Cardiac muscle cell (in vitro differentiated cells and primary cell): Measurements from ENCODE around the gene PJVK. TPM values are rescaled to one million over a fixed set of nuclear protein-coding genes. Genes with fewer than 3 reads are reported as not detected.

Experiments
- DNase-seq, 2 donors: peaks; one replicate each; pipeline versions ENCODE4 v3.0.0 to v3.0.0-alpha.2; 2010 to 2017; ENCODE audit warnings: low read depth in 1 of 2, low spot score in 1 of 2
- H3K27ac ChIP-seq: fragments of 200-600 bp; sonication (generic); 2 replicates; pipeline ENCODE4 v1.5.1; 2016
- H3K27me3 ChIP-seq: fragments of 200-600 bp; sonication (generic); 2 replicates; pipeline ENCODE4 v1.6.0; 2016; ENCODE audit warnings: control low read depth
- H3K36me3 ChIP-seq: fragments of 200-600 bp; sonication (generic); 2 replicates; pipeline ENCODE4 v1.5.1; 2016; ENCODE audit warnings: control low read depth
- H3K4me1 ChIP-seq: fragments of 200-600 bp; sonication (generic); 2 replicates; pipeline ENCODE4 v1.8.1; 2017; ENCODE audit warnings: low read depth, mild to moderate bottlenecking, mixed run types
- H3K4me3 ChIP-seq: fragments of 200-600 bp; sonication (generic); 2 replicates; pipeline ENCODE4 v1.5.1; 2016; ENCODE audit warnings: mild to moderate bottlenecking
- H3K9me3 ChIP-seq: fragments of 200-600 bp; sonication (generic); 2 replicates; pipeline ENCODE4 v1.5.1; 2017; ENCODE audit warnings: low read depth, mild to moderate bottlenecking, control low read depth
- polyA plus RNA-seq: library from polyadenylated mRNA; unstranded; fragments of >200 nt; fragmentation: Nextera tagmentation; extraction: Ambion mirVana; gene quantifications from 2 replicates; pipeline ENCODE4 v1.2.1, GENCODE V29; 2016
- total RNA-seq: library from RNA; depleted of rRNA; stranded (reverse); fragments of >200 nt; gene quantifications from 2 replicates; pipeline ENCODE4 v1.2.3, GENCODE V29; 2016
- TF ChIP-seq, protein P1 (sequence below): IDR thresholded peaks from 2 replicates; pipeline ENCODE4 v1.5.1; 2012; ENCODE audit warnings: low read depth, mild to moderate bottlenecking, low read length

PJVK gene
- total and polyA plus RNA-seq, 2 experiments from 2014 or later = 6.9 to 13.3 TPM

DNA sequence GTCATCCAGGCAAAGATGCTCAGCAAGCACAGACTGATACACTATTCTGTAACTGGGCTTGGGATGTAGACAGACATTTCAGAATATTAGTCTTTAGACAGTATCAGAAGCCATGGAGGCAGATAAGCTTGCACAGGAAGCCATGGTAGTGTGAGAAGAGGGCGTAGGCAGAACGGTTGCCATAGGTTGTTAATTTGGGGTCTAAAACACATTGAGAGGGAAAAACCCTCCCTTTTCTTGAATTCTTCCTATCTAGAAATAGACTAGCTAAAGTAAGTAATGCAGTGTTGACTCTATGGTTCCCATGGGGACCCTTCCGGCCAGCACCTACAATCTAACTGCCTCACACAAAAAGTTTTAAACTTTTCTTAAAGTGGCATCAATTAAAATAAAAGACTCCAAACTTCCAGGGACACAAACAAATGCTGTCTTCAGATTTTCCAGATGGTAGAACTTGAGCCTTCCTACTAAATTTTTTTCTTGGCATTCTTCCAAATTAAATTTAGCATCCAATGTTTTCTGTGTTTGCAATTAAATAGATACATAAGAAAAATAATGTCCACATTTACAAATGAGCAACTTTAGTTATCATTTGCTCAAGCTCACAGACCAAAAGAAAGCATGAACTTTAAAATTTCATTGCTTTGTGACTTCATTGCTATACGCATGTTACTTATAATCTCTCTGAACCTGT is 2.1 kb upstream of the PJVK start:
- DNase-seq = peak in 1 of 2 donors; percentile 2
- Histone ChIP-seq H3K27ac (no peak overlapping the region), H3K4me3 (peak overlapping the region; percentile 51), H3K36me3 (peaks cover 34% of the 10 kb centered on the region), H3K27me3 (no peaks in the 10 kb centered on the region), H3K4me1 (peaks cover 10% of the 10 kb centered on the region), H3K9me3 (no peaks in the 10 kb centered on the region)
- TF ChIP-seq, protein P1, sequence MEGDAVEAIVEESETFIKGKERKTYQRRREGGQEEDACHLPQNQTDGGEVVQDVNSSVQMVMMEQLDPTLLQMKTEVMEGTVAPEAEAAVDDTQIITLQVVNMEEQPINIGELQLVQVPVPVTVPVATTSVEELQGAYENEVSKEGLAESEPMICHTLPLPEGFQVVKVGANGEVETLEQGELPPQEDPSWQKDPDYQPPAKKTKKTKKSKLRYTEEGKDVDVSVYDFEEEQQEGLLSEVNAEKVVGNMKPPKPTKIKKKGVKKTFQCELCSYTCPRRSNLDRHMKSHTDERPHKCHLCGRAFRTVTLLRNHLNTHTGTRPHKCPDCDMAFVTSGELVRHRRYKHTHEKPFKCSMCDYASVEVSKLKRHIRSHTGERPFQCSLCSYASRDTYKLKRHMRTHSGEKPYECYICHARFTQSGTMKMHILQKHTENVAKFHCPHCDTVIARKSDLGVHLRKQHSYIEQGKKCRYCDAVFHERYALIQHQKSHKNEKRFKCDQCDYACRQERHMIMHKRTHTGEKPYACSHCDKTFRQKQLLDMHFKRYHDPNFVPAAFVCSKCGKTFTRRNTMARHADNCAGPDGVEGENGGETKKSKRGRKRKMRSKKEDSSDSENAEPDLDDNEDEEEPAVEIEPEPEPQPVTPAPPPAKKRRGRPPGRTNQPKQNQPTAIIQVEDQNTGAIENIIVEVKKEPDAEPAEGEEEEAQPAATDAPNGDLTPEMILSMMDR = no peak

- Histone ChIP-seq H3K4me3 (peak overlapping the region; percentile 51), H3K36me3 (peaks cover 26% of the 10 kb centered on the region), H3K4me1 (peaks cover 10% of the 10 kb centered on the region), H3K9me3 (no peaks in the 10 kb centered on the region), H3K27ac (peak overlapping the region; percentile 95), H3K27me3 (no peaks in the 10 kb centered on the region)
- DNase-seq = peak in 1 of 2 donors; percentile 8
- TF ChIP-seq, protein P1 = no peak
Observed at GRCh38 chr2:178449700-178450523, 1.3 kb upstream of the PJVK start.

DNA sequence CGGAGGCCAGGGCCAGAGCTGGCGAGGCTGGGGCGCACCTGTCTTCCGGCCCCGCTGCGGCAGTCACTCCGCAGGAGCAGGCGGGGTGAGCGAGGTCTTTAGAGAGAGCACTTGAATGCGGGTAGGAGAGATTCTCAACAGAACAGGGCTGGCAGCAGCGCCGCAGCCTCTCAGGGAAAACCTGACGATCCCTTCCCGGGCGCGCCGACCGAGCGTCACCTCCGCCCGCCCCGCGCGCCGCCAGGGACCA is 729 bp upstream of the PJVK start:
- Histone ChIP-seq H3K4me3 (peak overlapping the region; percentile 51), H3K9me3 (no peaks in the 10 kb centered on the region), H3K36me3 (peaks cover 21% of the 10 kb centered on the region), H3K27ac (peak overlapping the region; percentile 95), H3K4me1 (peaks cover 10% of the 10 kb centered on the region), H3K27me3 (no peaks in the 10 kb centered on the region)
- TF ChIP-seq, protein P1 = no peak
- DNase-seq = no peak

GRCh38 chr2:178452334-178452733 is 1.2 kb downstream of the PJVK start:
- H3K27ac ChIP-seq = no peak overlapping the region
- no peak overlapping the region for H3K4me3 ChIP-seq
- TF ChIP-seq, protein P1 = no peak
- peaks cover 10% of the 10 kb centered on the region for H3K4me1 ChIP-seq
- H3K27me3 ChIP-seq = no peaks in the 10 kb centered on the region
- DNase-seq = no peak
- H3K36me3 ChIP-seq = peaks cover 7% of the 10 kb centered on the region
- no peaks in the 10 kb centered on the region for H3K9me3 ChIP-seq

GRCh38 chr2:178452870-178453269 is 1.7 kb downstream of the PJVK start:
- Histone ChIP-seq H3K9me3 (no peaks in the 10 kb centered on the region), H3K36me3 (peaks cover 4% of the 10 kb centered on the region), H3K4me1 (peaks cover 10% of the 10 kb centered on the region), H3K27me3 (no peaks in the 10 kb centered on the region), H3K27ac (no peak overlapping the region), H3K4me3 (no peak overlapping the region)
- no peak for DNase-seq
- TF ChIP-seq, protein P1 = no peak
